GM23248 (cell line): ENCODE measurements around the gene WDR4. TPM values are rescaled to one million over a fixed set of nuclear protein-coding genes. Genes with fewer than 3 reads are reported as not detected.
"Not testable (repeated sequence)": the region's sequence is repeated elsewhere in the genome, so short reads cannot be mapped to it uniquely, and the experiment has no call there.

Experiments used
- DNase-seq: peaks from one replicate; pipeline ENCODE4 v3.0.0-alpha.2; 2015
- H2AFZ ChIP-seq: fragments of 200-600 bp; sonication (generic); 2 replicates; pipeline ENCODE4 v1.6.1; 2016; ENCODE audit warnings: antibody characterized with exemption
- H3F3A ChIP-seq: fragments of 200-600 bp; sonication (generic); 2 replicates; pipeline ENCODE4 v1.6.1; 2016; ENCODE audit warnings: mild to moderate bottlenecking, antibody characterized with exemption, mixed run types; ENCODE audit not compliant: insufficient read depth
- H3K27ac ChIP-seq: fragments of 200-600 bp; sonication (generic); 2 replicates; pipeline ENCODE4 v1.5.1; 2016; ENCODE audit warnings: mild to moderate bottlenecking
- H3K27me3 ChIP-seq: fragments of 200-600 bp; sonication (generic); replicated peaks from 2 replicates; pipeline ENCODE4 v1.6.1; 2016; ENCODE audit warnings: mild to moderate bottlenecking; ENCODE audit not compliant: insufficient read depth
- H3K36me3 ChIP-seq: fragments of 200-600 bp; sonication (generic); 2 replicates; pipeline ENCODE4 v1.6.1; 2016; ENCODE audit warnings: low read depth, mild to moderate bottlenecking
- H3K4me1 ChIP-seq: fragments of 200-600 bp; sonication (generic); 2 replicates; pipeline ENCODE4 v1.6.1; 2016; ENCODE audit warnings: mild to moderate bottlenecking; ENCODE audit not compliant: insufficient read depth
- H3K4me2 ChIP-seq: fragments of 200-600 bp; sonication (generic); one replicate; pipeline ENCODE4 v1.6.1; 2016; ENCODE audit warnings: mild to moderate bottlenecking; ENCODE audit not compliant: unreplicated experiment
- H3K4me3 ChIP-seq: fragments of 200-600 bp; sonication (generic); 2 replicates; pipeline ENCODE4 v1.5.1; 2016; ENCODE audit warnings: mild to moderate bottlenecking
- H3K79me2 ChIP-seq: fragments of 200-600 bp; sonication (generic); 2 replicates; pipeline ENCODE4 v1.6.1; 2016; ENCODE audit warnings: mild to moderate bottlenecking; ENCODE audit not compliant: insufficient read depth
- H3K9ac ChIP-seq: fragments of 200-600 bp; sonication (generic); 2 replicates; pipeline ENCODE4 v1.6.1; 2016; ENCODE audit warnings: mild to moderate bottlenecking
- H3K9me2 ChIP-seq: fragments of 200-600 bp; sonication (generic); 2 replicates; pipeline ENCODE4 v1.6.1; 2016; ENCODE audit warnings: mixed run types, mild to moderate bottlenecking, moderate library complexity; ENCODE audit not compliant: insufficient read depth
- H3K9me3 ChIP-seq: fragments of 200-600 bp; sonication (generic); one replicate; pipeline ENCODE4 v1.6.1; 2017; ENCODE audit warnings: low read depth
- H4K20me1 ChIP-seq: fragments of 200-600 bp; sonication (generic); 2 replicates; pipeline ENCODE4 v1.6.0; 2016; ENCODE audit not compliant: insufficient read depth
- EZH2 ChIP-seq: fragments of 200-600 bp; sonication (generic); IDR thresholded peaks from 2 replicates; pipeline ENCODE4 v1.6.1; 2018; ENCODE audit warnings: antibody characterized with exemption, mild to moderate bottlenecking; ENCODE audit not compliant: insufficient read depth, poor library complexity, severe bottlenecking
- EZH2phosphoT487 ChIP-seq: fragments of 200-600 bp; sonication (generic); IDR thresholded peaks from 2 replicates; pipeline ENCODE4 v1.6.1; 2018; ENCODE audit warnings: antibody characterized with exemption, moderate library complexity, mild to moderate bottlenecking, low read depth; ENCODE audit not compliant: insufficient read depth
- WGBS, 2 experiments: methylation state at CpG; one replicate each; pipeline ENCODE4 v1.1.6; 2015 to 2017; ENCODE audit warnings: low lambda C conversion rate in 2 of 2, low coverage in 1 of 2; ENCODE audit errors: missing lambda C conversion rate in 2 of 2; 5-methylcytosine and 5-hydroxymethylcytosine counted together
- in situ Hi-C: fragments of 300-500 bp; cut with MboI; formaldehyde crosslinking; loops from 2 replicates; pipeline ENCODE4 v1.15.0; 2020
- polyA plus RNA-seq: library from polyadenylated mRNA; unstranded; fragments of >200 nt; fragmentation: Nextera tagmentation; extraction: Ambion mirVana; gene quantifications from 2 replicates; pipeline ENCODE4 v1.2.1, GENCODE V29; 2016
- total RNA-seq: library from RNA; depleted of rRNA; stranded (reverse); fragments of >200 nt; shearing (Covaris generic); gene quantifications from 2 replicates; pipeline ENCODE4 v1.2.3, GENCODE V29; 2014

The WDR4 gene
- total and polyA plus RNA-seq, 2 experiments from 2014 or later, result 11.9 to 13.5 TPM

GRCh38 chr21:42811960-42812359 lies 67.4 kb downstream of the WDR4 start:
- TF ChIP-seq EZH2phosphoT487 (no peak), EZH2 (no peak)
- no peak for DNase-seq
- no peaks in the 10 kb centered on the region for H3F3A ChIP-seq
- no peaks in the 10 kb centered on the region for H3K9me2 ChIP-seq
- H4K20me1 ChIP-seq, result no peaks in the 10 kb centered on the region
- H3K27ac ChIP-seq, result no peak overlapping the region
- H3K27me3 ChIP-seq, result peaks cover 42% of the 10 kb centered on the region
- no peaks in the 10 kb centered on the region for H3K36me3 ChIP-seq
- in situ Hi-C loops, result loop anchor here (25.0 kb wide), 1 partner anchor 650 kb away; no protein-coding TSS in a partner anchor
- H3K9me3 ChIP-seq, result no peaks in the 10 kb centered on the region
- no peak overlapping the region for H3K4me2 ChIP-seq
- WGBS, 2 experiments, result 19 to 34% methylated on average over 6 of the region's 6 CpGs
- no peak overlapping the region for H3K4me3 ChIP-seq
- no peak overlapping the region for H2AFZ ChIP-seq
- no peaks in the 10 kb centered on the region for H3K4me1 ChIP-seq
- H3K9ac ChIP-seq, result no peak overlapping the region
- no peaks in the 10 kb centered on the region for H3K79me2 ChIP-seq

GRCh38 chr21:42809577-42810475 lies 69.5 kb downstream of the WDR4 start:
- H3K4me1 ChIP-seq, result no peaks in the 10 kb centered on the region
- peaks cover 60% of the 10 kb centered on the region for H3K27me3 ChIP-seq
- H3K36me3 ChIP-seq, result no peaks in the 10 kb centered on the region
- no peak overlapping the region for H2AFZ ChIP-seq
- WGBS, 2 experiments, result 30 to 34% methylated on average over 18 of the region's 18 CpGs
- no peaks in the 10 kb centered on the region for H3K79me2 ChIP-seq
- no peaks in the 10 kb centered on the region for H3F3A ChIP-seq
- H3K9me2 ChIP-seq, result no peaks in the 10 kb centered on the region
- H3K9me3 ChIP-seq, result no peaks in the 10 kb centered on the region
- H4K20me1 ChIP-seq, result no peaks in the 10 kb centered on the region
- no peak overlapping the region for H3K27ac ChIP-seq
- in situ Hi-C loops, result loop anchor here (25.0 kb wide), 1 partner anchor 648 kb away; no protein-coding TSS in a partner anchor
- no peak for TF ChIP-seq EZH2
- TF ChIP-seq EZH2phosphoT487, result no peak
- H3K9ac ChIP-seq, result no peak overlapping the region
- no peak overlapping the region for H3K4me2 ChIP-seq
- H3K4me3 ChIP-seq, result no peak overlapping the region
- no peak for DNase-seq

- Histone ChIP-seq H3K4me3 (no peak overlapping the region), H3K9me2 (no peaks in the 10 kb centered on the region), H3K27me3 (peaks cover 63% of the 10 kb centered on the region), H3K36me3 (no peaks in the 10 kb centered on the region), H3K4me2 (no peak overlapping the region), H3K27ac (no peak overlapping the region), H3K4me1 (no peaks in the 10 kb centered on the region), H3K9ac (no peak overlapping the region), H4K20me1 (no peaks in the 10 kb centered on the region), H3F3A (no peaks in the 10 kb centered on the region), H3K79me2 (no peaks in the 10 kb centered on the region), H2AFZ (no peak overlapping the region), H3K9me3 (no peaks in the 10 kb centered on the region)
- in situ Hi-C loops, result loop anchor here (25.0 kb wide), 1 partner anchor 647 kb away; no protein-coding TSS in a partner anchor
- WGBS, 2 experiments, result 10 to 12% methylated on average over 7 of the region's 7 CpGs
- no peak for DNase-seq
- TF ChIP-seq EZH2phosphoT487, result no peak
- TF ChIP-seq EZH2, result no peak
Observed at GRCh38 chr21:42809171-42809570, 70.2 kb downstream of the WDR4 start.

- no peaks in the 10 kb centered on the region for H4K20me1 ChIP-seq
- no peak overlapping the region for H3K27ac ChIP-seq
- H3K4me1 ChIP-seq, result no peaks in the 10 kb centered on the region
- TF ChIP-seq EZH2phosphoT487 (no peak), EZH2 (no peak)
- no peaks in the 10 kb centered on the region for H3K9me2 ChIP-seq
- no peak for DNase-seq
- WGBS, 2 experiments, result 37 to 46% methylated on average over 13 of the region's 13 CpGs
- no peak overlapping the region for H3K9ac ChIP-seq
- no peaks in the 10 kb centered on the region for H3F3A ChIP-seq
- no peak overlapping the region for H2AFZ ChIP-seq
- H3K9me3 ChIP-seq, result no peaks in the 10 kb centered on the region
- in situ Hi-C loops, result loop anchor here (25.0 kb wide), 1 partner anchor 646 kb away; no protein-coding TSS in a partner anchor
- H3K4me3 ChIP-seq, result no peak overlapping the region
- peaks cover 59% of the 10 kb centered on the region for H3K27me3 ChIP-seq
- H3K4me2 ChIP-seq, result no peak overlapping the region
- H3K79me2 ChIP-seq, result no peaks in the 10 kb centered on the region
- H3K36me3 ChIP-seq, result no peaks in the 10 kb centered on the region
Observed at GRCh38 chr21:42807938-42808613, 71.3 kb downstream of the WDR4 start.

GRCh38 chr21:42807293-42807895 lies 71.9 kb downstream of the WDR4 start:
- WGBS, 2 experiments, result 48 to 53% methylated on average over 16 of the region's 16 CpGs
- not testable (repeated sequence) for H3K4me2 ChIP-seq, DNase-seq, H3K4me3 ChIP-seq, H3K4me1 ChIP-seq, H3K9ac ChIP-seq, H4K20me1 ChIP-seq, H2AFZ ChIP-seq, H3K79me2 ChIP-seq, H3K36me3 ChIP-seq, H3F3A ChIP-seq, H3K9me2 ChIP-seq, H3K9me3 ChIP-seq, H3K27ac ChIP-seq
- in situ Hi-C loops, result loop anchor here (25.0 kb wide), 1 partner anchor 645 kb away; no protein-coding TSS in a partner anchor
- peaks cover 53% of the 10 kb centered on the region for H3K27me3 ChIP-seq
